Aorta (tissue), 4 donors: Measurements from ENCODE around the gene C1orf122. TPM values are rescaled to one million over a fixed set of nuclear protein-coding genes. Genes with fewer than 3 reads are reported as not detected.

Experiments
- polyA plus RNA-seq, 2 donors: library from polyadenylated mRNA; stranded (reverse); fragments of 200-250 nt; gene quantifications; one replicate each; pipeline ENCODE4 v1.2.3, GENCODE V29; 2013
- total RNA-seq, 2 donors: library from RNA; stranded (reverse); fragmentation: NEBNext Ultra II Directional; extraction: Animal tissue kit (Norgen Biotek cat#: 25700); gene quantifications; one replicate each; pipeline ENCODE4 v1.2.1, GENCODE V29; 2021
- donor health status: healthy with polysubstance abuse.
- donor health status: Bipolar disorder and iron deficiency.
- donor health status: DM: no; HTN: no; CAD: no.
- donor health status: DM: yes; HTN: yes; CAD: no.

C1orf122 gene
- total and polyA plus RNA-seq, 4 donors, result 34.0 to 118 (median 55.3) TPM

Other genes starting within 250 kb of the C1orf122 start
- 10 to 100 TPM; 33.9 to 43.4 TPM for gene GNL2, start 211.9 kb upstream of the C1orf122 start, total RNA-seq
- gene GNL2, start 211.9 kb upstream of the C1orf122 start, polyA plus RNA-seq, result 10 to 100 TPM; 38.3 to 47.4 TPM
- gene RSPO1, start 172.9 kb upstream of the C1orf122 start, total RNA-seq, result 1 to 10 TPM in 1 of 2 donors, not detected in 1; 1.2 TPM
- gene RSPO1, start 172.9 kb upstream of the C1orf122 start, polyA plus RNA-seq, result under 1 TPM in 1 of 2 donors, not detected in 1; 0.63 TPM
- 1 to 10 TPM in 1 of 2 donors, under 1 TPM in 1; 0.71 to 1.2 TPM for gene CDCA8, start 115.3 kb upstream of the C1orf122 start, total RNA-seq
- under 1 TPM; 0.56 to 0.88 TPM for gene CDCA8, start 115.3 kb upstream of the C1orf122 start, polyA plus RNA-seq
- gene EPHA10, start 42.7 kb upstream of the C1orf122 start, total RNA-seq, result under 1 TPM in 1 of 2 donors, not detected in 1; 0.12 TPM
- gene EPHA10, start 42.7 kb upstream of the C1orf122 start, polyA plus RNA-seq, result under 1 TPM; 0.05 to 0.25 TPM
- 1 to 10 TPM; 1.2 to 1.9 TPM for gene MANEAL, start 13.9 kb upstream of the C1orf122 start, total RNA-seq
- gene MANEAL, start 13.9 kb upstream of the C1orf122 start, polyA plus RNA-seq, result 1 to 10 TPM in 1 of 2 donors, under 1 TPM in 1; 0.75 to 2.3 TPM
- gene YRDC, start 418 bp downstream of the C1orf122 start, total RNA-seq, result 10 to 100 TPM; 10.2 to 12.2 TPM
- 10 to 100 TPM in 1 of 2 donors, 1 to 10 TPM in 1; 8.5 to 11.1 TPM for gene YRDC, start 418 bp downstream of the C1orf122 start, polyA plus RNA-seq
- 10 to 100 TPM; 21.0 to 23.5 TPM for gene MTF1, start 51.8 kb downstream of the C1orf122 start, total RNA-seq
- gene MTF1, start 51.8 kb downstream of the C1orf122 start, polyA plus RNA-seq, result 1 to 10 TPM; 2.1 to 2.8 TPM
- gene INPP5B, start 139.3 kb downstream of the C1orf122 start, total RNA-seq, result 10 to 100 TPM; 38.4 to 52.2 TPM
- gene INPP5B, start 139.3 kb downstream of the C1orf122 start, polyA plus RNA-seq, result 10 to 100 TPM in 1 of 2 donors, 1 to 10 TPM in 1; 6.4 to 28.3 TPM
- gene SF3A3, start 182.2 kb downstream of the C1orf122 start, total RNA-seq, result 10 to 100 TPM; 52.5 to 56.9 TPM
- 10 to 100 TPM; 18.8 to 29.0 TPM for gene SF3A3, start 182.2 kb downstream of the C1orf122 start, polyA plus RNA-seq
- gene FHL3, start 197.7 kb downstream of the C1orf122 start, total RNA-seq, result 10 to 100 TPM; 43.4 to 67.9 TPM
- gene FHL3, start 197.7 kb downstream of the C1orf122 start, polyA plus RNA-seq, result 10 to 100 TPM; 29.9 to 53.1 TPM
- 10 to 100 TPM; 28.4 to 28.8 TPM for gene UTP11, start 204.9 kb downstream of the C1orf122 start, total RNA-seq
- gene UTP11, start 204.9 kb downstream of the C1orf122 start, polyA plus RNA-seq, result 10 to 100 TPM; 24.2 to 29.9 TPM
- gene POU3F1, start 239.0 kb downstream of the C1orf122 start, total RNA-seq, result under 1 TPM; 0.21 to 0.55 TPM
- not detected for gene POU3F1, start 239.0 kb downstream of the C1orf122 start, polyA plus RNA-seq